CMK (cell line): ENCODE data around the gene SLC23A2.
"Not testable (repeated sequence)": the region's sequence is repeated elsewhere in the genome, so short reads cannot be mapped to it uniquely, and the experiment has no call there.

Experiments used
- DNase-seq: peaks from one replicate; pipeline ENCODE4 v3.0.0-alpha.2; 2010; ENCODE audit warnings: low read depth

The SLC23A2 gene

GRCh38 chr20:4936392-4936850, 64.9 kb downstream of the SLC23A2 start:
- DNase-seq: no peak

DNA sequence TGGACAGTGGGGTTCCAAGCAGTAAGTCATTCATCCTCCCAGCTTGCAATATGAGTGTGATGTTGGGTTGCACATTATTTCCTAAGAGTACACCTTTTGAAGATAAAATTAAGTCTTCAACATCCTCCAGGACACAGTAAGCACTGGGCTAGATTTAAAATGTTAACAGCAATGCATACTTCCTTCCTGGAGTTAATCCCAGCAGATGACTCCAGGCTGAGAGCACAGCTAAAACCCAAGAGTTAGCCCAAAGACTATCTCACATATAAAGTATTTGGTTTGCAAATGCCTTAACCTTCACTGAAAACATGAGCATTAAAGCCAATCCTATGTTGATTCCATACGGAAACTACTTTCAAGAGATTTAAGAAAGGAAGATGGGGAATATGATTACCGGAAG, 69.2 kb downstream of the SLC23A2 start:
- no peak for DNase-seq

DNA sequence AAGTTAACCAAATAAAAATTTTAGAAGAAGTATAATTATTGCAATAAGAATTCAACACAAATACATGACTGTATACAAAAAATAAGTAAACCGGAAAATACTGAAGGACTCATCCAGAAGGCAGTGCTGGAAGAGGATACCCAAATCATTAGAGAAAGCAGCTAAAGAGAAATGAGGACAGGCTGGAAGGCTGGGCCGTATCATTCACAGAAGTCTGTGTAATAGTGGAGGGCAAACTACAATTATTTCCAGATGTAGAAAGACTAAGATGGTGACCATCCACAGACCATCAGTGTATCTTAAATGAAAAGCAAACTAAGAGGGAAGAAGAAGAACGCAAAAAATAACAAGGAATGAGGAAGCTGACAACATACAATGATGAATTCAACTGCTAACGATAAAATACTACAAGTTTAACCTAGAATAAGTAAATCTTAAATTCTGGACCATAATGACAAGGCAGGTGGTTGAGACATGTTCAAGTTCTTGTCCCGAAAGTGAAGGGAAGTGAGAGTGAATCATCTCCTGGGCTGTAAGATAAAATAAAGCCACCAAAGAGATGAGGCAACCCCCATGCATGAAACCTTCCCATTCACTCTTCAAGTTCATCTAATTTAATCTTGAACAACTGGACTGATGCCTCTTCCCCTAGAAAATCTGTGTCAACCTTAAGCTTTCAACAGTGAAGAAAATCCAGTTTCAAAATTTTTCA, 71.5 kb downstream of the SLC23A2 start:
- no peak for DNase-seq

GRCh38 chr20:4926531-4927156, 74.7 kb downstream of the SLC23A2 start:
- DNase-seq: no peak

DNA sequence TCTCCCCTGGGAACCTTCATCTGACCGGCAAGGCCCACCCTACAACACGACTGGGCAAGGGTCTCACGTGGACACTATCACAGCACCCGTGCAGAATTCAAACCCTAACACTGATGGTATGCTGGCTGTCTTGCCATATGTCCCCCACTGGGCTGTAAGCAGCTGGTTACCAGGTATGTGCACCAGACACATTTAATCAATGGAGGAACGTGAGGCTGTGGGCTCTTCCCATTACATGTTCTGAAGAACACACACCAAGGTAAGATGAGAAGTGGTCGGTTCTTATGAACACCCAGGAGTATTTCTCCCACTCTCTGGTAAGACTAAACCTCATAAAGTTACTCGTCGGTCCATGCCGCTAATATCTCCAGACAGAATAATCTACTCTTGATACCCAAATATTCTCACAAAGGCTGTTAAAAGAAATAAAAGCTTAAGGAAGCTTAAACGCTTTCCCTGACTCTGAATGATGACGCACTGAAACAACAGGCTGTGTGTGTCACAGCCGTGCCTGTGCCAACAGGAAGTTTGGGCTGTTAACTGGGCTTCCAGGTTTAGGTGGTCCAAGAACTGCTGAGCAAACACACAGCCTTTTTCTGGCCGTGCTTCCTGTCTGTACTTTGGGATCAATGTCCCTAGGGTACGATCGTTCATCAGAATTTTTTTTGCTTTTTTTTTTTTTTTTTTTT, 75.3 kb downstream of the SLC23A2 start:
- DNase-seq: no peak

- no peak for DNase-seq
Measured at GRCh38 chr20:4924446-4924845, 76.9 kb downstream of the SLC23A2 start.

GRCh38 chr20:4924032-4924431, 77.3 kb downstream of the SLC23A2 start:
- no peak for DNase-seq

DNA sequence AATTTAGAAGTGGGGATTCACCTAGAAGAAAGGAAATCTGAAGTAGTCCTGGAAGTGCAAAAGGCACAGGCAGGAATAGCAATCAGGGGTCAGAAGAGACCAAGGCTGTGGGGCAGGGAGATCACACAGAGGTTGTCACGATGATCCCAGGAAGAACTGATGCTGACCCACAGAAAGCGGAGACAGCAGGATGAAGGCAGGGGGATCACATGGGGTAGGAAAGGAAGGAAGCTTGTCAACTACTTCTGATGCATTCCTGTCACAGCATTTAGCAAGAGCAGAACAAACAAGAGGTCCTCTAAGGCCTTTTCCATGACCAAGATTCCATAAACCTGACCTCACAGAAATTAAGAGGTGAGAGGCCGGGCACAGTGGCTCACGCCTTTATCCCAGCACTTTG, 79.1 kb downstream of the SLC23A2 start:
- no peak for DNase-seq

- DNase-seq: not testable (repeated sequence)
Measured at GRCh38 chr20:4921271-4921670, 80.0 kb downstream of the SLC23A2 start.

- no peak for DNase-seq
Measured at GRCh38 chr20:4920655-4921054, 80.7 kb downstream of the SLC23A2 start.

- no peak for DNase-seq
Measured at GRCh38 chr20:4920131-4920530, 81.2 kb downstream of the SLC23A2 start.

- DNase-seq: no peak
Measured at GRCh38 chr20:4919047-4919704, 82.1 kb downstream of the SLC23A2 start.

- DNase-seq: no peak
Measured at GRCh38 chr20:4918473-4918872, 82.8 kb downstream of the SLC23A2 start.

DNA sequence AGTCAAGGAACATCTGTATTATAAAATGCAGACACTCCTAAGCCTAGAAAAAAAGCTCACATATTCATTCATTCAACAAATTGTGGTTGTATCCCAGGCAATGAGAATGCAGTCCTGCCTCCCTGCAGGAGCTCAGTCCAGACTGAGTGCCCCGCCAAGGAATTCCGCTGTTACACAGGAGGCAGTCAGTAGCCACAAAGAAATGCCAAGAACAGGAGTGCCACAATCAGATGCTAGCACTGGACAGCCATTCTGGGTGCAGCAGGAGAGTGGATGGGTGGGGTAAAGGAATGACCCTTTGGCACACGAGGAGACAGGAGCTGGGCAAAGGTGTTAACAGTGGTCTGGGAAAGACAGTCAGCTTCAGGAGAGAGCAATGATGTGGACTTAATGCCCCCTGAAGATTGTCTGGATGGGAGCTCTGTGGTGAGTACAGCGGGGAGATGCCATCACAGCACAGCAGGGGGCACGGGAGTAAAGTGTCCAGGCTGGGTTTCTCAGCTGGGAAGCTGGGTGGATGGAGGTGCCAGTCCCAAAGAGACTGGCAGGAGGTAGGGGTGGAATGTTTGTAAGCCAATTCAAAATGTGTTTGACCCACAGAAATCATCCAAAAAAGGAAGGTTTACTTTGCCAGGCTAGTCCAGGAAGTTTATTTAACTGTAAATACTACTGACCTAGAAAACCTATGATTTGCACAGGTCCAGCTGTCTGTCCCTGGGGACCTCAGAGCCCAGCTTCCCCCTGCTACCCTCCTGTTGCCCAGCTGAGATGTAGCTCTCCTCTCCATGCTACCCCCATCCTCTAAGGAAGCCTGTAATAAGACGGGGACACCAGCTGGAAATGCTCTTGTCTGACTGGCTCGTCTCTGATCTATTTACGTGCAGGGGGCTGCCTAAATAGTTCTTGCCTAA, 84.1 kb downstream of the SLC23A2 start:
- no peak for DNase-seq

- DNase-seq: no peak
Measured at GRCh38 chr20:4913147-4913546, 88.2 kb downstream of the SLC23A2 start.

DNA sequence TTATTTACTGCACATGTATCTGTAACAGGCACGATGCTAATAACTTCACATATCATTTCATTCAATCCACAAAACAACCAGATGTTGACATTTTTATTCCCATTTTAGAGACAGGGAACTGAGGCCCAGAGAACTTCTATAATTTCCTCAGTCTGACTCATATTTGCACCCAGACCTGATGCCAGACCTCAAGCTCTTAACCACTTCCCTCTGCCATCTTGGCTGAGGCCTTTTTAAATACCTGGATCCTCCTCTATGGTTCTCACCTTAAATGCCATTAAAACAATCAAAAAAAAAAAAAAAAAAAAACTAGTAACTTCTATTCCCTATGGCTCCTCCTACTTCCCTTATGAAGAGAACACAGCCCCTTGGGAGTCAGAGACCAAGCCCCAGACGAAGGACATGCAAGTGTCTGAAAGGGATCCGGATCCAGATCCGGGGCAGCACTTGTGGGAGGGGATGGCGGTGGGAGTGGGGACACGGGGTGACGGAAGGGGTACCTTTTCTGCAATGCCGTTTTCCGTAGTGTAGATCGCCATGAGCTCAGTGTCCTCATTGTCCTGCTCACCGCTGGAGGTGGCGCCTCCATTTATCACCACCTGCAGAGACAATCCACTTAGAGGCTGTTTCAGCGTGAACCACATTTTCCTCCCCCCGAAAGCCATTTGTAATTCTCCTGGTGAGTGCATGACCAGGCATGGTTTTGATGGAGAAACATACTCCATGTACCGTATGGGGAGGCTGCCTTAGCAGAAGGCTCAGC, 88.7 kb downstream of the SLC23A2 start:
- DNase-seq: no peak

DNA sequence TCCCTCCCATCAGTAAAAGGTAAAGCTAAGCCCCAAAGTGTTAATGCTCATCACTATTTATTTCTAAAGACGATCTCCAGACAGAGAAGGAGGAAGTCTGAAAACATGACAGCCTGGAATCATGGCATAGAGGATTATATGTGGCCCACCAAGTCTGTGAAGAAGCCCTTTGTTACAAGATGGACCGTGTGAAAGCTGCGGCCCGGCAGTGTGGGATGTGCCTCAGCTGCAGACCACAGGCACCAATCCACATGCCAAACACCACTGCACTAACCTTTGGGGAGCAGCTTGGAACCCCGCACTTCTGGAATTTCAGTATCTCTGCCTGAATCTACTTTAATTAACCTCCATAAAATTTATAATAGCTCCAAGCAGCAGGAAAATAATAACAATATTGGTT, 90.4 kb downstream of the SLC23A2 start:
- no peak for DNase-seq

DNA sequence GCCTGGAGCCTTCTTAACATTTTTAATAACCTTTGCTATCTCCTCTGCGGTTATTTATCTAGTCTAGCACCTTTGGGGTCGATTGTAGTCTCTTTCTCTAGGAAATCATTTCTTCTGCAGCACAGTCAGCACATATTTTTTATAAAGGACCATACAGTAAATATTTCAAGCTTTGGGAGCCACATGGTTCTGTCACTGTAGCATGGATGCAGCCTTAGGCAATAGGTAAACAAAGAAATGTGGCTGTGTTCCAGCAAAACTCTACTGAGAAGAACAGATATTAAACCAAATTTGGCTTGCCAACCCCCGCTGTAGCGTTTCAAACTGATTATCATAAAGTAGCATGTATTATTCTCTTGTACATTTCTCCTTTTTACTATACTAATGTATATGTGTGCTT, 95.7 kb downstream of the SLC23A2 start:
- no peak for DNase-seq

DNA sequence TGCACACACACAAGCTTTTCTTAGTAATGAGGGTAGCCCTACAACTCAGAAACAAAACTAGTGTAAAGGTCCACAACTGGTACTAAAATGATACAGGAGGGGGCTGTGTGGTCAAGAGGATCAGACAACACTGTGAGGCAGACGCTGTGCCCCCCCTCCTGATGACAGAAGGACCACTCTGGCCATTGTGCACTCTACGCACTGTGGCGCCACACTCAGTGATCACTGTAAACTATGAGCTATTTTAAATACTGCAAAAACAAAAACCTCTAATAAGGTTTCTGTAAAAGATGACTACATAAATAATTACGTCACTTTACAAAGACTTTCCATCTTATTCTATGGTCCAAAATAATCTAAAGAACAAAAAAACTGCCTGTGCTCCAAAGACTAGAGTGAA, 96.1 kb downstream of the SLC23A2 start:
- DNase-seq: no peak

DNA sequence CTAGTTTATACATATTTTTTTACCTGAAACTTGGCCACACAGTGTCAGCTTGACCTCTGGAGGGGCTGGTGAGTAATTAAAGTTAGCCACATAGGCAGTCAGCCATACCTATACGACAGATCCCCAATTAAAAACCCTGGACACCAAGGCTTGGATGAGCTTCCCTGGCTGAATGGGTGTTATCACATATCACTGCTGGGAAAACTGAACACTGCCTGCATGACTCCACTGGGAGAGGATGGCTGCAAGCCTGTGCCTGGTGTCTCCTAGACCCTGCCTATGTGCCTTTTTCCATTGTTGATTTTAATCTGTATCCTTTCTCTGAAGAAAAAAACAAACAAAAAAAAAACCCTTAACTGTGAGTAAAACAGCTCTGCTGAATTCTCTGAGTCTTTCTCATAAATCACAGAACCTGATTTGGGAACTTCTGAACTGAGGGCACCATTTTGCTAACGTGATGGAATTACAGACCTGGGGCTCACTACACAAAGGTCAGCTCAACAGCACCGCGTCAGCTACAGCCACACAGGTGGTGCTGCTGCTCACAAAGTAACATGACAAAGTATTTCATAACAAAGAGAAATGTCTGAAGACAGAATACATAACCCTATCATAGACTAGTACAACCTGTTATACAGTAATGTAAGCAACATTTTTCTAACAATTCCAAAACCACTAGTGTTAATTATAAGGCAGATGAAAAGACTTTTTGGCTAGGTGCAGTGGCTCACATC, 97.0 kb downstream of the SLC23A2 start:
- DNase-seq: no peak
